Measurements from ENCODE around the gene RPE.

Gene RPE

GRCh38 chr2:210063306-210063705 lies 60.9 kb downstream of the RPE start:
- H3K79me2 ChIP-seq (ENCODE audit: insufficient read depth, low read length) = no peaks in the 10 kb centered on the region
- no peaks in the 10 kb centered on the region for H3F3A ChIP-seq (ENCODE audit: insufficient read depth)
- H3K36me3 ChIP-seq (ENCODE audit: low read length) = no peaks in the 10 kb centered on the region
- H3K27ac ChIP-seq (ENCODE audit: low read depth, low read length) = no peak overlapping the region
- H3K4me2 ChIP-seq (ENCODE audit: low read depth, low read length, poor library complexity, severe bottlenecking) = no peak overlapping the region
- no peak overlapping the region for H3K4me3 ChIP-seq (ENCODE audit: insufficient read depth, low read length, poor library complexity, severe bottlenecking)
- no peaks in the 10 kb centered on the region for H4K20me1 ChIP-seq (ENCODE audit: low read depth, low read length)
- no peaks in the 10 kb centered on the region for H3K27me3 ChIP-seq (ENCODE audit: low read length)
- no peaks in the 10 kb centered on the region for H3K9me3 ChIP-seq (ENCODE audit: insufficient read depth, low read length)
- H3K9ac ChIP-seq (ENCODE audit: low read length) = no peak overlapping the region
- no peak overlapping the region for H2AFZ ChIP-seq (ENCODE audit: low read depth, low read length, severe bottlenecking)
- no peak for TF ChIP-seq CTCF (IDR thresholded peaks at IDR 0.05; ENCODE audit: insufficient read depth, low read length, poor library complexity, severe bottlenecking)
- TF ChIP-seq EZH2phosphoT487 (conservative IDR thresholded peaks at IDR 0.05; ENCODE audit: low read length) = no peak
- no peaks in the 10 kb centered on the region for H3K9me2 ChIP-seq (replicated peaks; ENCODE audit: insufficient read depth, low read length)
